Activated naive CD4-positive, alpha-beta T cell treated with anti-CD3 and anti-CD28 coated beads, Interleukin-2, amount 10 ng/mL, durations not matched to agents 7 days and 5 days (primary cell): ENCODE data around the gene SHISA8.

Experiments used
- CTCF ChIA-PET: fragments of 350-600 bp; sonication (Branson Sonifier 250); formaldehyde crosslinking; loops from one replicate; lab custom pipeline; 2021; ENCODE audit warnings: antibody characterized with exemption; lab: Charles Lee
- DNase-seq: peaks from one replicate; pipeline ENCODE4 v3.0.0-alpha.2; 2020
- H3K27ac Mint-ChIP-seq: one replicate; pipeline ENCODE4 v1.8.0; 2021; ENCODE audit warnings: mild to moderate bottlenecking, moderate library complexity, mixed read lengths
- H3K27me3 Mint-ChIP-seq: one replicate; pipeline ENCODE4 v1.8.0; 2021; ENCODE audit warnings: mild to moderate bottlenecking, mixed read lengths
- H3K36me3 Mint-ChIP-seq: one replicate; pipeline ENCODE4 v1.8.0; 2021; ENCODE audit warnings: mixed read lengths
- H3K4me1 Mint-ChIP-seq: one replicate; pipeline ENCODE4 v1.8.0; 2021; ENCODE audit warnings: mixed read lengths
- H3K4me3 Mint-ChIP-seq: one replicate; pipeline ENCODE4 v1.8.0; 2021; ENCODE audit warnings: mild to moderate bottlenecking, moderate library complexity, mixed read lengths
- H3K9me3 Mint-ChIP-seq: one replicate; pipeline ENCODE4 v1.8.0; 2021; ENCODE audit warnings: mixed read lengths

Gene SHISA8

DNA sequence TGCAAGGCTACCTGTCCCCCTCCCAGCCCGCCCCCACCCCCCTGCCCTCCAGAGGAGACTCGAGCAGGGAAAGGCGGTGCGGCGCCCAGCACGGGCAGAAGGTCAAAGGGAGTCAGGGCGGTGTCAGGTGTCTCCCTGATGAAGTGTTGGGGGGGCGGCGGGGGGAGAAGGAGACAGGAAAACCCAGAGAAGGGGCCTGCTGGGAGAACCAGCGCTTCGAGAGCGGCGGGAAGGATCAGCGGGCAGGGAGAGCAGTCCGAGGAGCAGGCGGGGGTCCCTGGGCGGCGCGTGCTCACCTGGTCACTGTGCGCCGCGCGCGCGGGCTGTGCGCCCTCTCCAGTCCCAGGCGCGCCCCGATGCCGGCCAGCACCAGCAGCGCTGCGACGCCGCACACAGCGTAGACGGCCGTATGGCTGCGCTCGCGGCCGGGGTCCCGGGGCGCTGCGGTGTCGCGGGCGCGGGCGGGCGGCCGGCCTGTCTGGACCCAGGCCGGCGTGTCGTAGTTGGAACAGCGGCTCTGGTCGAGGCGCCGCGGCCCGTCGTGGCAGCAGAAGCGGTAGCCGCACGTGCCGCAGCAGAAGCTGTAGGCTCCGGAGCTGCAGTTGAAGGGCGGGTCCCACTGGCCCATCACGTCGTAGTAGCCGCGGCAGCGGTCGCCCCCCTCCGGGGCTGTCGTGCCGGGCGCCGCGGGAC is 886 bp downstream of the SHISA8 start:
- Mint-ChIP-seq H3K9me3 (no peaks in the 10 kb centered on the region), H3K4me3 (peak overlapping the region; percentile 26), H3K27me3 (peaks cover 94% of the 10 kb centered on the region), H3K27ac (no peak overlapping the region), H3K36me3 (peaks cover 2% of the 10 kb centered on the region), H3K4me1 (peaks cover 30% of the 10 kb centered on the region)
- no peak for DNase-seq
- CTCF ChIA-PET: no interaction called here

DNA sequence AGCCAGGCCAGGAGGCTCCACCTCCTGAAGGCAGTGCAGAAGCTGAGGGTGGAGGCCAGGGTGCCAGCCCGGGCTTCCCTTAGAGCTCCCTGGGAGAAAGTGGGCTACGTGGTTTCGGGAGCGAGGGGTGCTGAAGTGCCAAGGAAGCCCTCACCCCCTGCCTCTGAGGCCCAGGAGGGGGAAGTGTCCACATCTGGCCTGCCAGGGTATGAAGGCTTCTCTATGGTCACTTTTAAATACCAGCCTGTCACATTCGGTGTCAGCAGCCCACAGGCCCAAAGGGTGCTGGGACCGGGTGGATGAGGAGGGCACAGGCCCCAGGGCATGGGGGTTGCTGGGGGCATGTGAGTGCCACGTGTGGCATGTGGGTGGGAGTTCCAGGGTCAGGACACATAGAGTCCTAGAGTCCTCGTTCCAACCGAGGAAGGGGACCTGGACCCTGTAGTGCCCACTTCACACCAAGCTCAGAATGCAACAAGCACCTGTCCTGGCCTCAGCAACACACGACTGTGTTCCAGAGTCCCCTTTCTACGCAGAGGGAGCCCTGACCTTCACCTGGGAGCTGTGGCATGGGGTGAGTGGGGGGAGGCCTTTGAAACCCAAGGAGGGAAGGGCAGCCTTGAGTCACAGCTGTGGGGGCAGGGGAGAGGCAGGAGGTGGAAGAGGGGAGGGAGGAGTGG is 1.7 kb downstream of the SHISA8 start:
- no peaks in the 10 kb centered on the region for H3K9me3 Mint-ChIP-seq
- H3K27ac Mint-ChIP-seq: peak overlapping the region; percentile 52
- no peak for DNase-seq
- CTCF ChIA-PET: interaction anchor here (2.0 kb wide), 1 partner anchor 216 kb away, joined by 4 read pairs; no protein-coding TSS in a partner anchor
- peaks cover 35% of the 10 kb centered on the region for H3K4me1 Mint-ChIP-seq
- peaks cover 95% of the 10 kb centered on the region for H3K27me3 Mint-ChIP-seq
- H3K4me3 Mint-ChIP-seq: peak overlapping the region; percentile 28
- H3K36me3 Mint-ChIP-seq: peaks cover 5% of the 10 kb centered on the region

DNA sequence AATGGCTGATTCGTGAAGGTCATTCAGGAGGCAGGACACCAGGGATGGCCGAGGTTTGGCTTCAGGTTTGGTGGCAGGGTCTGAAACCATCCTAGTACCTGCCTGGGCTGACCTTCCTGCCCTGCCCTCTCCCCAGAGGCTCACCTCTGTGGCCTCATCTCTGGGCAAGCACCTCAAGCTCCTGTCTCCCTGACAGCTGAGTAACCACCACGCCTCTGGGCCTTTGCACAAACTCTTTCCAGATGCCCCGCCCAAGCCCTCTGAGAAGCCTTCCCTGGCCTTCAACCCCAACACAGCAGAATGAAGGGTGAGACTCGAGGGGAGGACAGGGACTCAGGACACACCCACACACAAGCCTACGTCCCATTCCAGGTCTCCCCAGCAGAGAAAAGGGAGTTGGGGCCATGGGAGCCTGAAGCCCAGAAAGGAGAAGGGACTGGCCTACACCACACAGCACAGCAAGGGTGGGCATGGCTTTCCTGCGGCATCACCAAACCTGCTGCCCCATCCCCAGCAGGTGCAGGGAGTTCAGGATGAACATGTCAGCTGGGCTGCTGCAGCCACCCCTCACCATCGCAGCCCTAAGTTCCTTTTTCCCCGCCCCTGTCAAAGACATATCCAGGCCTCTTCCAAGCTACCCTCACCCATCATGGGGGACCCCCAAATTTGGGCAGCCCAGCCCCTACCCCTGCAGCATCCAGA is 2.4 kb downstream of the SHISA8 start:
- CTCF ChIA-PET: interaction anchor here (2.0 kb wide), 1 partner anchor 215 kb away, joined by 4 read pairs; no protein-coding TSS in a partner anchor
- peaks cover 5% of the 10 kb centered on the region for H3K36me3 Mint-ChIP-seq
- peak overlapping the region; percentile 60 for H3K27ac Mint-ChIP-seq
- H3K27me3 Mint-ChIP-seq: peaks cover 89% of the 10 kb centered on the region
- no peaks in the 10 kb centered on the region for H3K9me3 Mint-ChIP-seq
- peaks cover 38% of the 10 kb centered on the region for H3K4me1 Mint-ChIP-seq
- no peak for DNase-seq
- no peak overlapping the region for H3K4me3 Mint-ChIP-seq

DNA sequence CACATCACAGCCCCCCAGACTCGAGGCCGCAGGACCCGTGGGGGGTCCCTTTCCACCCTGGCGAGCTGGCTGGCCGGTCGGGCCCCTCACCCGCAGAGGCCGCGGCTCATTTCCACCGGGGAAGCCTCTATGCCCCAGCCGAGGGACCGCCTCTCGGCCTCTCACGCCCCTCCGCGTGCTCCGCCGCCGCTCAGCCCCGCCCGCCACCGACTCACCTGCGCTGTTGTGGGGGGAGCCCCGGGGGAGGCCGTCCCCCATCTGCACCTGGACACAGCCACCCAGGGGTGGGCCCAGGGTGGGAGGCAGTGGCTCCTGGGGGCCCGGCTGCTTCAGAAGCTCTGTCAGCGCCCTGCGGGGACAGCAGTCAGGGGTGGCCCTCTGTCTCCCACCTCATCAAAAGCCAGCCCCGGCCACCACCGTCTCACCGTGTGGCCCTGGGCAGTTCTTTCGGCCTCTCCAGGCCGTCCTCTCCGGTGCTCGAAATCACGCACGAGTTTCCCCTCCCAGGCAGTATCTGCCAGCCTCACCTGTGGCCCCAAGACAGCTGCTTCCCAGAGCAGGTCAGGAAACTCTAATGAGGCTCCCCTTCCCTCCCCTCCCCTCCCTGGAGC is 3.8 kb downstream of the SHISA8 start:
- Mint-ChIP-seq H3K36me3 (peaks cover 7% of the 10 kb centered on the region), H3K27ac (peak overlapping the region; percentile 11), H3K4me1 (peaks cover 41% of the 10 kb centered on the region), H3K9me3 (no peaks in the 10 kb centered on the region), H3K4me3 (no peak overlapping the region), H3K27me3 (peaks cover 75% of the 10 kb centered on the region)
- CTCF ChIA-PET: interaction anchor here (1.1 to 2.0 kb wide), 2 partner anchors 15 to 214 kb away, joined by 4 read pairs; no protein-coding TSS in a partner anchor
- DNase-seq: no peak

DNA sequence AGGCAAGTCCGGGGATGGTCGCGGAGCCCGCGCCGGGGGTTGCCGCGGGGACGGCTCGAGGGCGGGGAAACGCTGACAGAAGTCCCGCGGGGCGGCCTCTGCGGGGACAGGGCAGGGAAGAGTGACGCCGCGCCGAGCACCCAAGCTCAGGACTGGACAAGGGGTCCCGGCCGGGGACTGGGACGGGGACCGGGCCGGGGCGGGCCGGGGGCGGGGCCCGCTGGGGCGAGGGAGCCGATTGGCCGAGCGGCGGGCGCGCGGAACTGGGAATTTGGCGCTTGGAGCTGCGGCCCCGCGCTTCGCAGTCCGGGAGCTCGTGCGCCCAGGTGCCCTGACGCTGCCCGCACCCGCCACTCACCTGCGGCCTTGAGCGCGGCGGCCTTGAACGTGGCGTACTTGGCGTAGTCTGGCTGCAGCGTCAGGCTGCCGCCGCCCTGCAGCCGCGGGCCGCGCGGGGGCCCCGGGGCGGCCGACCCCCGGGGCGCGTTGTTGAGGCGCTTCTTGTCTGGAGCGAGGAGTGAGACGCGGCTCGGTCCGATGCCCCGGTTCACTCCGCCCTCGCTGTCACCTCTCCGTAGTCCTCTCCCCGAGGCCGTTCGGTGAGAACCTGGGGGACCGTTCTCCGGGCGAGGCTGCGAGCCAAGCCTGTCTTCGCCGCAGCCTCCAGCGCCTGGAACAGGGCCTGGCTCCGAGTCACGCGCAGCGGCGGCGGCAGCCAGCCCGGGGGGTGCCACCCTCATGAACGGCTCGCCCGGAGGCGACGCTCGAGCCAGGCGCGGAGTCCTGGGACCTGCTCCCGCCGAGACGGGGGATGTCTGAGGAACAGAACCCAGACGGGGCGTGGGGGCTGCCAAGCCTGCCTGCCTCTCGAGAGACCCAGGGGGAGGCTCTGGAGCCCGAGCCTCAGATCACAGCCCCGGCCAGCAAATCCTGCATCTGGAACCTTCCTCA is 4.5 kb downstream of the SHISA8 start:
- H3K27me3 Mint-ChIP-seq: peaks cover 67% of the 10 kb centered on the region
- peaks cover 11% of the 10 kb centered on the region for H3K36me3 Mint-ChIP-seq
- peaks cover 36% of the 10 kb centered on the region for H3K4me1 Mint-ChIP-seq
- CTCF ChIA-PET: interaction anchor here (1.1 kb wide), 1 partner anchor 15 kb away, joined by 4 read pairs; no protein-coding TSS in a partner anchor
- H3K27ac Mint-ChIP-seq: no peak overlapping the region
- DNase-seq: peak; percentile 53
- H3K4me3 Mint-ChIP-seq: no peak overlapping the region
- no peaks in the 10 kb centered on the region for H3K9me3 Mint-ChIP-seq

DNA sequence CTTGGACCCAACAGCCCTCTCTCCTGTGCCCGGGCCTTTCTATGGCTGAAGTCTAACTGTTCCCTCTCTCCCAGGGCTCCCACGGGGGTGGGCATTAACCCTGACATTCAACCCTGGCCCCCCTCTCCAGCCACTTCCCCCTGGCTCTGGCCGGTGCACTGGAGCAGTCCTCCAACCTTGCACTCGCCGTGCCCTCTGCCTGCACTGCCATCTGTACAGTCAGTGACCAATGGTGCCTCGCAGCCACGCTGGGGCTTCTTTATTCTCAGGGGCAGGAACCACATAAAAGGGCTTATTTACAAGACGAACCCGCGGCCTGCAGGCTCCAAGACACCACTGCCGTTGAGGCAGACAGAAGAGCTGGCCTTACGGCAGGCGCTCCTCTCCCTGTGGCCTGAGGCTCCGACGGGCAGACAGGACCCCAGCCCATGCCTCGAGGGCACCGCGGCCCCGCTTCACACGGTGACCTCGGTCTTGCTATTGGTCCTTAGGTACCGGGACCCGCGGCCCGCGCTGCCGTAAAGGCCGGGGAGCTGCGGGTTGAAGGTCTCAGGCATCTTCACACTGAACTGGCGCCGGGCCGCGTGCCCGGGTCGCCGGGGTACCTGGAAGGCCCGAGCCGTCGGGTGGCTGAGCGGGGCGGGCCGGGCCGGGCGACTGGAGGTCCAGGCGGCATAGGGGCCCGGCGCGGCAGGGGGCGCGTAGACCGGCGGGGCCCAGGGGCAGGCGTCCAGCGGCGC is 5.4 kb downstream of the SHISA8 start:
- Mint-ChIP-seq H3K9me3 (no peaks in the 10 kb centered on the region), H3K27me3 (peaks cover 61% of the 10 kb centered on the region), H3K27ac (no peak overlapping the region), H3K4me3 (no peak overlapping the region), H3K4me1 (peaks cover 32% of the 10 kb centered on the region), H3K36me3 (peaks cover 11% of the 10 kb centered on the region)
- no peak for DNase-seq
- CTCF ChIA-PET: no interaction called here

DNA sequence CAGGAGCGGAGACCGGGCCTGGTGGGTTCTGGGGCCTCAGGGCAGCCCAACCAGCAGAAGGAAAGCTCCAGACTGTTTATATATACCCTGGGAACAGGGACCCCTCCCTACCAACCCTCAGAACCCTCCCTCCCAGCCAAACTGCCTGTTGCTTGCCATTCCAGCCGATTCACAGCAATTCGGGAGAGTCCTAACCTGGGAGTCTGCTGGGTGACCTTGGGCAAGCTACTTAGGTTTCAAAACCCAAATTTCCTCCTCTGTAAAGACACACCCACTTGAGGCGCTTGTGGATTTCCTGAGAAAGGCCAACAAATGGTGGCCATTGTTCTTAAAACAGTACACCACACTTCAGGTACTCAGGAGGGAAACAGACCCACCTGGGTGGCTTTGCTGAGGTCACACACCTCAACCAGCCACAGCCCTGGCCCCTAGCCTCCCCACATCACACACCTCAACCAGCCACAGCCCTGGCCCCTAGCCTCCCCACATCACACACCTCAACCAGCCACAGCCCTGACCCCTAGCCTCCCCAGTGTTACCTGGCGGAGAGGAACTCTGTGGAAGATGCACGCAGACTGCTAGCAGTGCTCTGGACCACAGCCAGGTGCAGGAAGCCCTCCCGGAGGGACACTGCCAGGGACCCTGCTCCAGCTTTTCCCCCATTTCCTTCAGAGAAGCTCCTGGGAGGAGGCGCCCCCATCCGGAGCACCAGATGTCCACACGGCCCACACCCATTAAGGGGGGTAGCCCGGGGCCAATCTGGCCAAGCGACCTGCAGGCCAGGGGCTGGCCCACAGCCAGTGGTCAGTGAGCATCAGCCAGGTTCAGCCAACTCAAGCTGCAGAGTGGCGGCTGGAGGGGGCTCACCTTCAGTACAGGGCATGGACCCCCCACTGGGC is 6.2 kb downstream of the SHISA8 start:
- Mint-ChIP-seq H3K9me3 (no peaks in the 10 kb centered on the region), H3K4me1 (peaks cover 32% of the 10 kb centered on the region), H3K27me3 (peaks cover 56% of the 10 kb centered on the region), H3K4me3 (peak overlapping the region; percentile 18), H3K27ac (no peak overlapping the region), H3K36me3 (peaks cover 15% of the 10 kb centered on the region)
- CTCF ChIA-PET: interaction anchor here (0.9 to 1.4 kb wide), 4 partner anchors 17 to 211 kb away, joined by 3 to 4 read pairs (median 3); no protein-coding TSS in a partner anchor
- peak; percentile 51 for DNase-seq

DNA sequence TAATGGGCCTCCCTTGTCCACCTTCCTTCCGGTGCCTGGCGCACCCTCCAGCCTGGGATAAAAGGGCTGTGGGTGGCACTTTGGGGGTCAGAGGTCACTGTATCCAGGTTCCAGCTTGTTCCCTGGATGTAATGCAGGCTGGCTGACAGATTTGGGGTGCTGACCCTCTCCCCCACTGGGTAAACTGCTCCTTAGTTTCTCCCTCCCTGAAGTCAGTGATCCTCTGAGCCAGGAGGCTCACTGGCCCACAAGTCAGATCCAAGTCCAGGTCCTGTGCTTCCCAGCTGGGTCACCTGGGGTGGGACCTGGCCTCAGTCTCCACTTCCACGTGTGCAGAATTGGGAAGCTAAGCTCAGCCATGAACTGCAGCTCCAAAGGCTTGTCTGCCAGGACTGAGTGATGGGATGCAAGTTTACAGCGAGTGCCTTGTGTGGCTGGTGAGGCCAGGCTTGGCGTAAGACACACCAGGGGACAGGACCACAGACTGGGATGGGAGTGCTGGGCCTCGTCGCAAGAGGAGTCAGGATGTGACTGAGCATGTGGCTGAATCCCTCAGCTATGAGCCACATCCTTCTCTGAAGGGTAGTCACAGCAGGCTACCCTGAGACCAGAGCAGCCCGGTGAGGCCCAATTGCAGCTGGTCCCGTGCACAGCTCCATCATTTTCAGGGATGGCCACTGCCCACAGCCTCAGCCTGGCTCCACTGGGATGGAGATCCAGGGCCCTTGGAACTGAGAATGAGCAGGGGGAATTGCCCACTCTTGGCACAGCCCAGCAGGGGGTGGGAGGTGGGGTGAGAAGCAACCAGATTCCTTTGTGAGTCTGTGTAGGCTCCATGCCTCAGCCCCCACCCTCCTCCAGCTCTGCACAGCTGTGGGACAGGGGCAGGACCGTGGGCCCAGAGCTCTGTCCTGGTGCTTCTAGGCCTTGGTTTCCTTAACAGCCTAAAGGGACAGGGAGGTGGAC is 7.2 kb downstream of the SHISA8 start:
- DNase-seq: no peak
- H3K27me3 Mint-ChIP-seq: peaks cover 46% of the 10 kb centered on the region
- peaks cover 20% of the 10 kb centered on the region for H3K36me3 Mint-ChIP-seq
- CTCF ChIA-PET: interaction anchor here (0.9 to 1.4 kb wide), 4 partner anchors 18 to 211 kb away, joined by 3 to 4 read pairs (median 3); no protein-coding TSS in a partner anchor
- no peak overlapping the region for H3K4me3 Mint-ChIP-seq
- H3K27ac Mint-ChIP-seq: peak overlapping the region; percentile 52
- peaks cover 30% of the 10 kb centered on the region for H3K4me1 Mint-ChIP-seq
- no peaks in the 10 kb centered on the region for H3K9me3 Mint-ChIP-seq

DNA sequence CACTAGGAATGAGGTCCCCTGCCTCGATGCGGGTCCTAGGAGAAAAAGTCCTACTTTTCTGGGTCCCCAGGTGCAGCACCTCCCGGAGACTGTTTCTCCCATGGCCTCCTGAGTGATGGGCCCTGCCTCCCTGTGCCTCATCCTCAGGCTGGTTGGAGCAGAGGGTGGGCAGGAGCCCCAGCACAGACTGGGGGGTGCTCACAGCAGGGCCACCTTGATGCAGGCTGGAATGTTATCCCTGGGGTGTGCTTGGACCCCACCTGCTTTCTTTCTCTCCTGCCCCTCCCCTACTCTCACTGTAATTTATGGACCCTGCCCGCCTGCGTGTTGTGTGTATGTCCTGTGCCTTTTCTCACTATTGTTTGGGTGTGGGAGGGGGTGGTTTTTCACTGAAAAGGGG is 8.1 kb downstream of the SHISA8 start:
- H3K27me3 Mint-ChIP-seq: peaks cover 38% of the 10 kb centered on the region
- no peak overlapping the region for H3K4me3 Mint-ChIP-seq
- H3K4me1 Mint-ChIP-seq: peaks cover 27% of the 10 kb centered on the region
- no peaks in the 10 kb centered on the region for H3K9me3 Mint-ChIP-seq
- CTCF ChIA-PET: interaction anchor here (1.4 kb wide), 1 partner anchor 210 kb away, joined by 4 read pairs; no protein-coding TSS in a partner anchor
- no peak overlapping the region for H3K27ac Mint-ChIP-seq
- DNase-seq: no peak
- peaks cover 24% of the 10 kb centered on the region for H3K36me3 Mint-ChIP-seq

DNA sequence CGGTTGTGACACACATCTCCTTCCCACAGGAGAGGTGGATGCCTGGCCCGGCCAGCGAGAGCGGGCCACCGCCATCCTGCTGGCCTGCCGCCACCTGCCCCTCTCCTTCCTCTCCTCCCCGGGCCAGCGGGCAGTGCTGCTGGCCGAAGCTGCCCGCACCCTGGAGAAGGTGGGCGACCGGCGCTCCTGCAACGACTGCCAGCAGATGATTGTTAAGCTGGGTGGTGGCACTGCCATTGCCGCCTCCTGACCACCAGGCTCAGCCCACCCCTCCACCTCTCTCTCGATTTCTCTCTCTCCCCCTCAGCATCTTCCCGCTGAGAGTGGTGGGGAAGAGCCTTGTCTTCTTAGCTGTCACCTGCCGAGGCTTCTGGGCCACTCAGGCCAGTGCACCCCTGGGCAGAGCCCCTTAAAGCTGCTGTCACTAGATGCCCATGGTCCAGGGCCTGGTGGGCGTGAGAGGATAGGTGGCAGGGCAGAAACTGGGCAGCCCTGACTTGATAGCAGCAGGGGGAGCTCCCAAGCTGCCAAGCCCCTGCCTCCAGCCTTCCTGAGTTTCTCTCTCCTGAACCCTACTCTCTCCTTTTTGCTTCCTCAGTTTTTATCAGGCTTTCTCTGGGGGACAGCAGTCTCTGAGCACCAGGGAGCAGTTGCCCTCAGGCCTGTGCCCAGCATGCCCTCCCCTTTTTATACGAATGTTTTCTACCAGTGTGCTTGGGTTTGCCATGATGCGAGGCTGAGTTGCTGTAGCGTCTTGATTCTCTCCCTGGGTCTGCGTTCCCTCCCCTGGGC is 9.3 kb downstream of the SHISA8 start:
- no peak overlapping the region for H3K4me3 Mint-ChIP-seq
- H3K27me3 Mint-ChIP-seq: peaks cover 25% of the 10 kb centered on the region
- H3K9me3 Mint-ChIP-seq: no peaks in the 10 kb centered on the region
- CTCF ChIA-PET: interaction anchor here (1.3 kb wide), 1 partner anchor 52 kb away, joined by 4 read pairs; no protein-coding TSS in a partner anchor
- DNase-seq: no peak
- peaks cover 22% of the 10 kb centered on the region for H3K4me1 Mint-ChIP-seq
- H3K36me3 Mint-ChIP-seq: peaks cover 26% of the 10 kb centered on the region
- H3K27ac Mint-ChIP-seq: peak overlapping the region; percentile 76
